ENCODE measurements around the gene NHLH1.

DNA sequence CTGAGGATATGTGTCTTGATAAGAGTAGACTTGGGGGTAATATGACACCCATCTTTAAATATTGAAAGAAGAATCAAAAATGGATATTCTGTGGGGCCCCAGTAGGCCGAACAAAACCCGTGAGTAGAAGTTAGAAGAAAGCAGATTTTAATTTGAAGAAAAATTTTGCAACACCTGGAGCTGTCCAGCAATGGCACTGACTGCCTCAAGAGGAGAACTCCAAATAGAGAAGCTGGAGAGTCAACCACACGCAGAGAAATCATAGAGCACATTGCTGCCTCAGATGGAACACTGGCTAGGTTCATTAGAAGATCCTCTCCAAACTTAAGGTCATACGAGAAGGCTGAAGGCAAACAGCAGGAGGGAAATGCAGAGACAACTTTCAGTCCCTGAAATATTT is 6.8 kb downstream of the NHLH1 start:
- TF ChIP-seq, protein P1, sequence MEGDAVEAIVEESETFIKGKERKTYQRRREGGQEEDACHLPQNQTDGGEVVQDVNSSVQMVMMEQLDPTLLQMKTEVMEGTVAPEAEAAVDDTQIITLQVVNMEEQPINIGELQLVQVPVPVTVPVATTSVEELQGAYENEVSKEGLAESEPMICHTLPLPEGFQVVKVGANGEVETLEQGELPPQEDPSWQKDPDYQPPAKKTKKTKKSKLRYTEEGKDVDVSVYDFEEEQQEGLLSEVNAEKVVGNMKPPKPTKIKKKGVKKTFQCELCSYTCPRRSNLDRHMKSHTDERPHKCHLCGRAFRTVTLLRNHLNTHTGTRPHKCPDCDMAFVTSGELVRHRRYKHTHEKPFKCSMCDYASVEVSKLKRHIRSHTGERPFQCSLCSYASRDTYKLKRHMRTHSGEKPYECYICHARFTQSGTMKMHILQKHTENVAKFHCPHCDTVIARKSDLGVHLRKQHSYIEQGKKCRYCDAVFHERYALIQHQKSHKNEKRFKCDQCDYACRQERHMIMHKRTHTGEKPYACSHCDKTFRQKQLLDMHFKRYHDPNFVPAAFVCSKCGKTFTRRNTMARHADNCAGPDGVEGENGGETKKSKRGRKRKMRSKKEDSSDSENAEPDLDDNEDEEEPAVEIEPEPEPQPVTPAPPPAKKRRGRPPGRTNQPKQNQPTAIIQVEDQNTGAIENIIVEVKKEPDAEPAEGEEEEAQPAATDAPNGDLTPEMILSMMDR (IDR thresholded peaks at IDR 0.05; ENCODE audit: low read length) = no peak
- no peak for TF ChIP-seq EZH2 (IDR thresholded peaks at IDR 0.05; ENCODE audit: borderline replicate concordance, low read length)

All from OCI-LY1 (cell line).